IPS-18a (cell line): ENCODE results near the gene PTPN3.
"Not testable (repeated sequence)": the region's sequence is repeated elsewhere in the genome, so short reads cannot be mapped to it uniquely, and the experiment has no call there.

ENCODE experiments used
- H3K27ac ChIP-seq: one replicate; pipeline ENCODE4 v1.5.1; 2013; ENCODE audit warnings: low read length
- H3K27me3 ChIP-seq: one replicate; pipeline ENCODE4 v1.6.1; 2013; ENCODE audit warnings: mild to moderate bottlenecking, low read length; ENCODE audit not compliant: control insufficient read depth, insufficient read depth
- H3K36me3 ChIP-seq: one replicate; pipeline ENCODE4 v1.6.1; 2013; ENCODE audit warnings: low read depth, low read length; ENCODE audit not compliant: control insufficient read depth
- H3K4me1 ChIP-seq: one replicate; pipeline ENCODE4 v1.6.1; 2013; ENCODE audit warnings: low read depth, low read length; ENCODE audit not compliant: control insufficient read depth
- H3K4me3 ChIP-seq: one replicate; pipeline ENCODE4 v1.5.1; 2013; ENCODE audit warnings: low read length
- H3K9ac ChIP-seq: one replicate; pipeline ENCODE4 v1.6.1; 2013; ENCODE audit warnings: mild to moderate bottlenecking, low read length, moderate library complexity
- H3K9me3 ChIP-seq: one replicate; pipeline ENCODE4 v1.6.1; 2013; ENCODE audit warnings: low read depth, low read length; ENCODE audit not compliant: control insufficient read depth

The PTPN3 gene

DNA sequence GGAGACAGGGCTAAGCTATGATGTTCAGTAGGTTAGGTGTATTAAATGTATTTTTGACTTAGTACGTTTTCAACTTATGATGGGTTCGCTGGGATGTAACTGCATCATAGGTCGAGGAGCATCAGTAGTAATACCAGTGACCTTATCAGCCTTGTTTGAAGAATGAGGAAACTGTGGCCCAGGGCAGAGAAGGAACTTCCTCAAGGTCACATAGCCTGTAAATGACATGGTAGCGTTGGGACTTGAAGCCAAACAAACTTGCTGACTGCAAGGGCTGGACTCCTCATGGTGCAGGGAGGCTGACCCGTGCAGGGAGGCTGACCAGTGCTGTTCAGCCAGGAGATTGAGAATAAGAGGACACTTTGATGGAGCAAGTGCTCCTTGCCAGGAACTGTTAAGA, 21.3 kb upstream of the PTPN3 start:
- Histone ChIP-seq H3K9ac (no peak overlapping the region), H3K4me3 (no peak overlapping the region), H3K4me1 (no peaks in the 10 kb centered on the region), H3K9me3 (no peaks in the 10 kb centered on the region), H3K27me3 (no peaks in the 10 kb centered on the region), H3K27ac (no peak overlapping the region), H3K36me3 (no peaks in the 10 kb centered on the region)

DNA sequence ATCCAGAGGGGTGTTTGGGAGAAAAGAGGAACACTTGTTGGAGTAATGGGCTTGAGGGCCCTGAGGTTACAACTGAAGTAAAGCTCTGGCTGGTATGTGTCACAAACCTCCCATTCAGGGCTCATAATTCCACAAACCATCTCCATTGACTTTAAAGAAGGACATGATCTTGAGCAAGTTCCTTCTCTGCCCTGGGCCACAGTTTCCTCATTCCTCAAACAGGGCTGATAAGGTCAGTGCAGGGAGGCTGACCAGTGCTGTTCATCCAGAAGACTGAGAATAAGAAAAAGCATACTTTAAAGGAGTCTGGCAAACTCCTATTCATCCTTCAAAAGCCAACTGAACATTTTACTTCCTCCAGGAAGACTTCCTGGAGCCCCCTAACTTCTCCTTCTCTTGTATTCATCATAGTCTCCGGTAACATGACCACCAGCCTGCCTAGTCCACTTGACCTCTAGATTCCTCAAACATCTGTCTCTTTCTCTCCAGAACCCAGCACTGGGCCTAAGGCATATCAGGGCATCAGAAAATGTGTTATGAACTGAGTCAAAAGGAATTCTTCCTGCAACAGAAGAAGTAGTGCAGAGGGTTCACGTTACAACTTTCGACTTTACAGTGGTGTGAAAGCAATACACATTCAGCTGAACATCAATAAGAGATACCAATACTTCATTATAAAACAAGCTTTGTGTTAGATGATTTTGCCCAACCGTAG, 20.7 kb upstream of the PTPN3 start:
- no peak overlapping the region for H3K27ac ChIP-seq
- H3K36me3 ChIP-seq = no peaks in the 10 kb centered on the region
- H3K9me3 ChIP-seq = no peaks in the 10 kb centered on the region
- H3K27me3 ChIP-seq = no peaks in the 10 kb centered on the region
- no peaks in the 10 kb centered on the region for H3K4me1 ChIP-seq
- no peak overlapping the region for H3K4me3 ChIP-seq
- H3K9ac ChIP-seq = no peak overlapping the region

DNA sequence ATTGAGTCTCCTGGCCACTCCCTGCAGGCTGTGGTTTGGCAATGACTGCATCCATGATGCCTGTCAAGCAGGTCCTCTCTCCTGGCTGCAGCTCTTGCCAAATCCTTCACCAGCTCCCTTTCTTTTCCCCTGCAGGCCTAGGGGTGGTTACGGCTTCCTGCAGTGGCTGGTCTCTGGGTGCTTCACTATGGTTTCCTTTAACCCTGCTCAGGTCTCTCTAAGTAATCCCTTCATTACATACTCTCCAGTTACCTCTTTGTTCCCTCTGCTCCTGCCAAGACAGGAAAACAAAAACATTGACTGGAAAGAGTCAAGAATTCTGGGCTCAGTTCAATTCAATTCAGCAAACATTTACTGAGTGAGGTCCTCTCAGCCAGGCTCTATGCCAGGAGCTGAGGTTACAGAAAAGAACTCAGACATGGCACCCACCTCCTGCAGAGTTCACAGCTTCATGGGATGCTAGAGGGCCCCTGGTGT, 19.8 kb upstream of the PTPN3 start:
- no peaks in the 10 kb centered on the region for H3K9me3 ChIP-seq
- H3K36me3 ChIP-seq = no peaks in the 10 kb centered on the region
- H3K4me1 ChIP-seq = no peaks in the 10 kb centered on the region
- no peak overlapping the region for H3K4me3 ChIP-seq
- no peak overlapping the region for H3K9ac ChIP-seq
- no peak overlapping the region for H3K27ac ChIP-seq
- no peaks in the 10 kb centered on the region for H3K27me3 ChIP-seq

DNA sequence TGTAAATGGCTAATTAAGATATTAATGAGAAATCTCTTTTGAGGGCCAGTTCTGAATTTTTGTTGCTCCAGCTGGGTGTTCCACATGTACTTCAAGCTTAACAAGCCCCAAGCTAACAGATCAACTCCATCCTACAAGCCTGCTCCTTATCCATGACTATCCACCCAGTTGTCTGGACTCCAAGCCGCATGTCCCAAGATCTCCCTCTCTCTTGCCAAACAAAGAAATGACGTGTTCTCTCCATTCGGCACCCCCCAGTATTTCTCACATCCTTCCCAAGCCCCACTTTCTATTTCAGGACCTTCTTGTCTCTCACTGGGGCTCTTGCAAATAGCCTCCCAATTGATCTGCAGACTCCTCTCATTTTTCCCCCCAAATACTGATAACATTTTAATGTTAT, 15.8 kb upstream of the PTPN3 start:
- no peak overlapping the region for H3K9ac ChIP-seq
- no peak overlapping the region for H3K27ac ChIP-seq
- H3K4me3 ChIP-seq = no peak overlapping the region
- H3K36me3 ChIP-seq = no peaks in the 10 kb centered on the region
- no peaks in the 10 kb centered on the region for H3K9me3 ChIP-seq
- H3K27me3 ChIP-seq = no peaks in the 10 kb centered on the region
- H3K4me1 ChIP-seq = no peaks in the 10 kb centered on the region

DNA sequence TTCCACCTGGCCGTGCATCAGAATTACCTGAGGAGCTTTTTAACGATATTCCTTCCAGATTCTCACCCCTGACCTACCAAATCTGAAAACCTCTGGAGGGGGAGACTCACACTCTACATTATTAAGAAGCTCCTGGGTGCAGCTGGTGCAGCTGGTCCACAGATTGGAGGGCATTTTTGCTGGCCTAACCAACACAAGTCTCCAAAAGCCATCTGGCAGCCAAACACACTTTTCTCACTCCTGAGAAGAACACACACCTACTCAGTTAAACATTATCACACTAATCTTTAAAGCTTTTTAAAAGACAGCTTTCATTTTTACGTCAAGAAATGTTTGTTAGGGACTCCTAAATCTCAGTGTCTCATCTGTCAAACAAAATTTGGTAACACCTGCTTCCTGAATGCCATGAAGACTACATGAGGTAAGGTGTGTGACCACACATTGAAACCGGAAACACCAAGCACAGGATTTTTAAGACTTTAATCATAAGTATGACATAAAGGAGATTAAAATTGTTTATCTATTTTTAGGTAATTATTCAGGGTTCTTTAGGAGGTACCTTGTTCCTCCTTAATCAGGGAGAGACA, 14.2 kb upstream of the PTPN3 start:
- H3K27me3 ChIP-seq = no peaks in the 10 kb centered on the region
- H3K4me3 ChIP-seq = no peak overlapping the region
- no peaks in the 10 kb centered on the region for H3K4me1 ChIP-seq
- H3K27ac ChIP-seq = no peak overlapping the region
- H3K9me3 ChIP-seq = no peaks in the 10 kb centered on the region
- no peaks in the 10 kb centered on the region for H3K36me3 ChIP-seq
- no peak overlapping the region for H3K9ac ChIP-seq

DNA sequence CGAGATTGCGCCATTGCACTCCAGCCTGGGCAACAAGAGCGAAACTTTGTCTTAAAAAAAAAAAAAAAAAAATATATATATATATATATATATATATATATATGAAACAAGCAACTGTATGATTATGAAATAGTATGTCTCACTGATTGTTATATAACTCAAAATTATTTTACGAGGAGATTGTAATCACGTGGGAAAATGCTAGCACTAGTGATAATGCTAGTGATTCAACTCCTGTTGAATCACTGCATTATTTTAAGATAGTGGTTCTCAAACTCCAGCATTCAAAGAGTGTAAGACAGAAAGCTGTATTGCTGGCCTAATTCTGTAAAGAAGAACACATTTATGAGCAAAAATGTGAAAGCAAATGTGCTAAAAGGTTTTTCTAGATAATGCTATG, 12.4 kb upstream of the PTPN3 start:
- no peak overlapping the region for H3K9ac ChIP-seq
- no peak overlapping the region for H3K4me3 ChIP-seq
- H3K9me3 ChIP-seq = no peaks in the 10 kb centered on the region
- no peaks in the 10 kb centered on the region for H3K27me3 ChIP-seq
- no peaks in the 10 kb centered on the region for H3K4me1 ChIP-seq
- H3K27ac ChIP-seq = no peak overlapping the region
- no peaks in the 10 kb centered on the region for H3K36me3 ChIP-seq

DNA sequence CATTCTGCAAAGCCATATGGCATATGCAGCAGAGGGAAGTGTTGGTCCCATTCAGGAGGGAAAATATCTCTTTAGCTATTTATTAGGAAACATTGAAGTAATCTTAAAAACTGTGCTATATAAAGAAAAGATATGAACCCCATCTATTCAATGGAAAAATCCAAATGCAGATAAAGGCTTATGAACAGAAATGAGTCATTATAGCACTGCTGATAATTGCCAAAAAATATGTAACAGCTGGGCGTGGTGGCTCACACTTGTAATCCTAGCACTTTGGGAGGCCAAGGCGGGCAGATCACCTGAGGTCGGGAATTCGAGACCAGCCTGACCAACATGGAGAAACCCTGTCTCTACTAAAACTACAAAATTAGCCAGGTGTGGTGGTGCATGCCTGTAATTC, 11.9 kb upstream of the PTPN3 start:
- H3K36me3 ChIP-seq, H3K4me3 ChIP-seq, H3K27me3 ChIP-seq, H3K27ac ChIP-seq, H3K4me1 ChIP-seq, H3K9ac ChIP-seq, H3K9me3 ChIP-seq: not testable (repeated sequence)

DNA sequence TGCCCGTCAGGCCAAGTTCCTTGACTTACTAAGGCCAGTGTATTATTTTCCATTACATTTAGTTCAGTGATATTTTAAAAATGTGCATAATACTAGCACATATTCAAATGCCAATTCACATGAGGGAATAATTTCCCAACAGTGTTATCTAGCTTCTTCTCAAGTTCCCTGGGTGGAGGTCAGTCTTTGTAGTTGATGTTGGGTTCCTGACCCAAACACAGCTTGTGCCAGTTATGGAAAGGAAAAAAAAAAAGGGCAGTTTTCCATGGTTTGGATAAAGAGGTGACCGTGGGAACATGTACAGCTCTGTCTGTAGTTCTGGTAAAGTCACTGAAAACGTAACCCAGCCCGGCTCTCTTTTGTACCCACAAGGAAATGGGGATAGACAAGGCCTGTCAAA, 11.5 kb upstream of the PTPN3 start:
- Histone ChIP-seq H3K4me3 (no peak overlapping the region), H3K27ac (no peak overlapping the region), H3K4me1 (no peaks in the 10 kb centered on the region), H3K27me3 (no peaks in the 10 kb centered on the region), H3K9me3 (no peaks in the 10 kb centered on the region), H3K36me3 (no peaks in the 10 kb centered on the region), H3K9ac (no peak overlapping the region)

DNA sequence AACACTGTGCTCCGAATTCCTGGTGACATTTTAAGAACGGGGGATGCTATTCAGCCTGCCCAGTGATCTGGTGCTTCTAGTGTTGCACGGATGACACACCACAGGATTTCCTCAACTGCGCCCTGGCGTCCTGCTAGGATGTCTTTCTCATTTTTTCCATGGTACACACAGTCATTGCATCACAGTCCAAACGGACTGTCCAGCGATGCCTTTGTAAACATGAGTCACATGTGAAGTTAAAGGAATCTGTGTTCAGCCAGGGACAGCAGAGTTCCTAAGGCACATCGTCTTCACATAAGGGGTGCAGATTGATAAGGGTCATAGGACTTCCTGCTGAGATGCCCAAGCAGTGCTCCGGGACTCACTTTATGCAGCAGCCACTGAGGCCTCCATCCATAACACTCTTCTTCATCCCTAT, 9.3 kb upstream of the PTPN3 start:
- Histone ChIP-seq H3K27me3 (peaks cover under 1% of the 10 kb centered on the region), H3K9me3 (no peaks in the 10 kb centered on the region), H3K9ac (no peak overlapping the region), H3K4me1 (no peaks in the 10 kb centered on the region), H3K36me3 (no peaks in the 10 kb centered on the region), H3K4me3 (no peak overlapping the region), H3K27ac (no peak overlapping the region)

DNA sequence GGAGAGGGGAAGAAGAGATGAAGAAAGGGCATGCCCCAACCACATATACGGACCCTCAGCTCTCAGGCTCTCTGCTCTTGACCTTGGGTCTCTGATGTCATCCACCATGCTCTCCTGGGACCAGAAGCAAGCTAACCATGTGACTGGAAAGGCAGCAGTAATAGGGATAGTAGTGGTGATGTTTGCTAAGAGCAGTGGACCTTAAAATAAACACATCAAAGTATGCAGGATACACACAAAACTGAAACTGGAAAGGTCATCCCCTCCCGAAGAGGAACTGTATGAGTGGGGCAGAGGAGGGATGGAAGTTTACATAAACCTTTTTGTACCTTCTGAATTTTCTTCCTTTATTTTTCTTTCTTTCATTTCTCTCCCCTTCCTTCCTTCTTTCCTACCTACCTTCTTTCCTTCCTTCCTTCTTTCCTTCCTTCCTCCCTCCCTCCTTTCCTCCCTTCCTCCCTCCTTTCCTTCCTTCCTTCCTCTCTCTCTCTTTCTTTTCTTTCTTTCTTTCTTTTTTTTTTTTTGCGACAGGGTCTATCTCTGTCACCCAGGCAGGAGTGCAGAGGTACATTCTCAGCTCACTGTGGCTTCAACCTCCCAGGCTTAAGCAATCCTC, 8.1 kb upstream of the PTPN3 start:
- Histone ChIP-seq H3K36me3 (no peaks in the 10 kb centered on the region), H3K27me3 (peaks cover 13% of the 10 kb centered on the region), H3K9me3 (no peaks in the 10 kb centered on the region), H3K27ac (no peak overlapping the region), H3K9ac (no peak overlapping the region), H3K4me3 (no peak overlapping the region), H3K4me1 (no peaks in the 10 kb centered on the region)

DNA sequence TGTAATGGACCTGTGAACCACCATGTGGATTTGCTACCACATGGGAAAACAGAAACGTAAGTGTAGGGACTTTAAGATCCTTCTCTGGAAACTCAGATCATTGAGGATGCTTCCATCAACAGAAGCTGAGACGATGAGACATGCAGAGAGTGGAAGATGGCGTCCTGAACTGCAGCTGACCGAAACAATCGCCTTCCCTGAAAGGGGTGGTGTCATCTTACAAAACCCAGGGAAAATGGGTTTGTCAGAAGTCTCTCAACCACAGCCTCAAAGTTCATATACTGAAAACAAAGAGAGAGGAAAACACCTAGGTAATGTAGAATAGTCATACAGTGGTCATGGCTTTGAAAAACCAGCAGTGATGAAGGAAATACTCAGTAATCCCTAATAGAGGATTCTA, 6.6 kb upstream of the PTPN3 start:
- H3K4me3 ChIP-seq = no peak overlapping the region
- no peak overlapping the region for H3K9ac ChIP-seq
- no peaks in the 10 kb centered on the region for H3K36me3 ChIP-seq
- H3K4me1 ChIP-seq = no peaks in the 10 kb centered on the region
- peaks cover 28% of the 10 kb centered on the region for H3K27me3 ChIP-seq
- H3K9me3 ChIP-seq = no peaks in the 10 kb centered on the region
- no peak overlapping the region for H3K27ac ChIP-seq
